ENCODE measurements around the gene HKDC1.
A peak's percentile ranks its signal among the peaks of the same experiment; 100 is the strongest.

The HKDC1 gene

GRCh38 chr10:69180525-69181204 is 39.5 kb upstream of the HKDC1 start:
- H3K27me3 ChIP-seq (ENCODE audit: insufficient read depth, low read depth, severe bottlenecking), result no peaks in the 10 kb centered on the region
- peak; percentile 22 for DNase-seq
- H3K9me3 ChIP-seq (ENCODE audit: severe bottlenecking), result no peaks in the 10 kb centered on the region
- peaks cover 20% of the 10 kb centered on the region for H3K36me3 ChIP-seq
- peak overlapping the region; percentile 99 for H3K27ac ChIP-seq
- peak overlapping the region; percentile 96 for H3K4me3 ChIP-seq (ENCODE audit: low read depth, low read length)
- TF ChIP-seq CTCF (IDR thresholded peaks at IDR 0.05; ENCODE audit: low read depth, low read length), result no peak

- TF ChIP-seq CTCF (IDR thresholded peaks at IDR 0.05; ENCODE audit: low read depth, low read length), result no peak
- H3K27ac ChIP-seq, result no peak overlapping the region
- H3K4me3 ChIP-seq (ENCODE audit: low read depth, low read length), result no peak overlapping the region
- peaks cover 25% of the 10 kb centered on the region for H3K36me3 ChIP-seq
- no peak for DNase-seq
- H3K27me3 ChIP-seq (ENCODE audit: insufficient read depth, low read depth, severe bottlenecking), result no peaks in the 10 kb centered on the region
- H3K9me3 ChIP-seq (ENCODE audit: severe bottlenecking), result no peaks in the 10 kb centered on the region
Observed at GRCh38 chr10:69181433-69181832, 38.7 kb upstream of the HKDC1 start.

DNA sequence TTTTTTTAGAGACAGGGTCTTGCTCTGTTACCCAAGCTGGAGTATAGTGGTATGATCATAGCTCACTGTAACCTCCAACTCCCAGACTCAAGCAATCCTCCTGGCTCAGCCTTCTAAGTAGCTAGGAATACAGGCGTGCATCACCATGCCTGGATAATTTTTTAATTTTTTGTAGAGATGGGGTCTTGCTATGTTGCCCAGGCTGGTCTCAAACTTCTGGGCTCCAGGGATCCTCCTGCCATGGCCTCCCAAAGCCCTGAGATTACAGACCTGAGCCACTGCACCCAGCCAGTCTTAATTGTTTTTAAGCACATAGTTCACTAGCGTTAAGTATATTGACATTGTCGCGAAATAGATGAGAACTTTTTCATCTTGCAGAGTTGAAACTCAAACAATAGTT is 38.1 kb upstream of the HKDC1 start:
- no peak overlapping the region for H3K4me3 ChIP-seq (ENCODE audit: low read depth, low read length)
- no peaks in the 10 kb centered on the region for H3K27me3 ChIP-seq (ENCODE audit: insufficient read depth, low read depth, severe bottlenecking)
- no peak for TF ChIP-seq CTCF (IDR thresholded peaks at IDR 0.05; ENCODE audit: low read depth, low read length)
- H3K27ac ChIP-seq, result no peak overlapping the region
- no peak for DNase-seq
- no peaks in the 10 kb centered on the region for H3K9me3 ChIP-seq (ENCODE audit: severe bottlenecking)
- H3K36me3 ChIP-seq, result peaks cover 30% of the 10 kb centered on the region

DNA sequence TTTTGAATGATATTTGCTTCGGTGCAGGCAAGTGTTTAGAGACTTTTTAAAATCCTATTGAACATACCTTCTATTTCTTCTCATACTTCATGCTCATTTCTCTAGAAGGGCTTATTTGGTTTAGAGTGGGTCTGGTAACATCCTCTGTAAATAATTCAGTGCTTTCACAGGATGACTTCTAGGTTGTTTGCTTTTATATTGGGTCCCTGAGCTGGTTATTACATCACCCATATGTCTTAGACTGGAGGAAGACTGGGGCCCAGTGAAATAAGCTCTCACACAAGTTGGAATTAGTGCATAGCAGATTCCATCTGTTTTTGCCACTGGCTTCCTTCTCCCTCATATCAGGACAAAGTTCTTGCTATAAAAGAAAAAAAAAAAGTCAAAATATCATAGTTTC is 33.6 kb upstream of the HKDC1 start:
- no peaks in the 10 kb centered on the region for H3K27me3 ChIP-seq (ENCODE audit: insufficient read depth, low read depth, severe bottlenecking)
- H3K4me3 ChIP-seq (ENCODE audit: low read depth, low read length), result no peak overlapping the region
- H3K36me3 ChIP-seq, result peaks cover 61% of the 10 kb centered on the region
- no peak for DNase-seq
- H3K9me3 ChIP-seq (ENCODE audit: severe bottlenecking), result no peaks in the 10 kb centered on the region
- no peak overlapping the region for H3K27ac ChIP-seq
- TF ChIP-seq CTCF (IDR thresholded peaks at IDR 0.05; ENCODE audit: low read depth, low read length), result no peak

- no peak for TF ChIP-seq CTCF (IDR thresholded peaks at IDR 0.05; ENCODE audit: low read depth, low read length)
- H3K4me3 ChIP-seq (ENCODE audit: low read depth, low read length), result no peak overlapping the region
- no peak overlapping the region for H3K27ac ChIP-seq
- DNase-seq, result no peak
- H3K27me3 ChIP-seq (ENCODE audit: insufficient read depth, low read depth, severe bottlenecking), result no peaks in the 10 kb centered on the region
- no peaks in the 10 kb centered on the region for H3K9me3 ChIP-seq (ENCODE audit: severe bottlenecking)
- peaks cover 46% of the 10 kb centered on the region for H3K36me3 ChIP-seq
Observed at GRCh38 chr10:69201045-69201444, 19.1 kb upstream of the HKDC1 start.

DNA sequence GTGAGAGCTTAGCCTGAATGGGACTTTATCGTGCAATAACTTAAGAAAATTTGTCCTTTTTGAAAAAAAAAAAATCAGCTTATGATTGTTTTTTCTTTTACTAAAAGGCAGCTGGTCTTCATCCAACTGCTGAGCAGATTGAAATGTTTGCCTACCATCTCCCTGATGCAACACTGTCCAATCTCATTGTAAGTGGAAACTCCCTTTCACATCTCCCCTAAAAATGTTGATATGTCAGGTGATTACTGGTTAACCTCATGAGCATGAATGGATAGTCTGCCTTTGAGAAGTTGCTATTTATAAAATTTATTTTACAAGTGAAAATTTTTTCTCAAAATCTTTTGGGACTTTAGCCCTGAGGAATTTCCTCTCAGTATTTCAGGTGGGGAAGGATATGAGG is 17.8 kb upstream of the HKDC1 start:
- H3K27ac ChIP-seq, result no peak overlapping the region
- DNase-seq, result no peak
- H3K36me3 ChIP-seq, result peaks cover 52% of the 10 kb centered on the region
- no peaks in the 10 kb centered on the region for H3K27me3 ChIP-seq (ENCODE audit: insufficient read depth, low read depth, severe bottlenecking)
- no peak overlapping the region for H3K4me3 ChIP-seq (ENCODE audit: low read depth, low read length)
- no peak for TF ChIP-seq CTCF (IDR thresholded peaks at IDR 0.05; ENCODE audit: low read depth, low read length)
- H3K9me3 ChIP-seq (ENCODE audit: severe bottlenecking), result no peaks in the 10 kb centered on the region
